Gastrocnemius medialis (tissue), 4 donors: ENCODE results near the gene B4GAT1.

Source experiments
- CTCF ChIP-seq, 5 experiments: fragments of 450-650 bp in 3 of 5; fragments of 200-600 bp in 2 of 5; sonication (generic) in 2 of 5; IDR thresholded peaks in 4 of 5; conservative IDR thresholded peaks in 1 of 5; 1 replicate in 4 of 5; 2 replicates in 1 of 5; pipeline ENCODE4 v1.5.1; 2016 to 2019; ENCODE audit warnings: antibody characterized with exemption in 5 of 5, mild to moderate bottlenecking in 3 of 5, moderate library complexity in 3 of 5
- POLR2A ChIP-seq, 2 donors: fragments of 450-650 bp; IDR thresholded peaks; one replicate each; pipeline ENCODE4 v1.6.1; 2017; ENCODE audit warnings: antibody characterized with exemption in 2 of 2, mild to moderate bottlenecking in 2 of 2, moderate library complexity in 2 of 2

GRCh38 chr11:66331542-66332370 lies 15.7 kb downstream of the B4GAT1 start:
- no peak for TF ChIP-seq CTCF (IDR thresholded peaks at IDR 0.05 in 4 of 5, conservative IDR thresholded peaks at IDR 0.05 in 1 of 5)
- TF ChIP-seq POLR2A (IDR thresholded peaks at IDR 0.05), result no peak
